HEK293T (cell line): ENCODE data around the gene RRP15.

Experiments
- CTCF ChIA-PET: fragments of 350-600 bp; formaldehyde crosslinking; extraction: SDS; loops from one replicate; lab custom pipeline; 2021; ENCODE audit warnings: antibody characterized with exemption, inconsistent platforms; lab: Yijun Ruan, JAX
- POLR2A ChIA-PET: fragments of 350-600 bp; formaldehyde crosslinking; extraction: SDS; loops from one replicate; lab custom pipeline; 2020; ENCODE audit warnings: antibody characterized with exemption, inconsistent platforms; lab: Yijun Ruan, JAX
- DNase-seq: peaks from one replicate; pipeline ENCODE4 v3.0.0; 2012; ENCODE audit warnings: mixed read lengths; ENCODE audit errors: extremely low spot score
- ARNT ChIP-seq: fragments of 450-650 bp; IDR thresholded peaks from 2 replicates; pipeline ENCODE4 v1.6.1; 2017; ENCODE audit warnings: mild to moderate bottlenecking
- BHLHE40 ChIP-seq: fragments of 450-650 bp; IDR thresholded peaks from 2 replicates; pipeline ENCODE4 v1.6.1; 2016; ENCODE audit warnings: mild to moderate bottlenecking, moderate library complexity, borderline replicate concordance
- CTBP1 ChIP-seq: fragments of 450-650 bp; IDR thresholded peaks from 2 replicates; pipeline ENCODE4 v1.6.1; 2016; ENCODE audit warnings: borderline replicate concordance
- ELF4 ChIP-seq: fragments of 450-650 bp; IDR thresholded peaks from 2 replicates; pipeline ENCODE4 v1.6.1; 2017; ENCODE audit warnings: antibody characterized with exemption
- FOXA1 ChIP-seq: fragments of 450-650 bp; IDR thresholded peaks from 2 replicates; pipeline ENCODE4 v1.6.1; 2016; ENCODE audit warnings: mild to moderate bottlenecking
- FOXK2 ChIP-seq: fragments of 450-650 bp; IDR thresholded peaks from 2 replicates; pipeline ENCODE4 v1.6.1; 2016; ENCODE audit warnings: mild to moderate bottlenecking
- FOXM1 ChIP-seq: fragments of 450-650 bp; IDR thresholded peaks from 2 replicates; pipeline ENCODE4 v1.6.1; 2017; ENCODE audit warnings: mild to moderate bottlenecking, borderline replicate concordance
- HDGF ChIP-seq: fragments of 450-650 bp; IDR thresholded peaks from 2 replicates; pipeline ENCODE4 v1.6.1; 2017; ENCODE audit warnings: antibody characterized with exemption, borderline replicate concordance
- L3MBTL2 ChIP-seq: fragments of 450-650 bp; conservative IDR thresholded peaks from 2 replicates; pipeline ENCODE4 v1.6.1; 2016; ENCODE audit warnings: mild to moderate bottlenecking
- LEF1 ChIP-seq: fragments of 450-650 bp; IDR thresholded peaks from 2 replicates; pipeline ENCODE4 v1.6.1; 2017; ENCODE audit warnings: mild to moderate bottlenecking, borderline replicate concordance
- NFRKB ChIP-seq: fragments of 450-650 bp; IDR thresholded peaks from 2 replicates; pipeline ENCODE4 v1.6.1; 2016; ENCODE audit warnings: mild to moderate bottlenecking, moderate library complexity
- PKNOX1 ChIP-seq: fragments of 450-650 bp; IDR thresholded peaks from 2 replicates; pipeline ENCODE4 v1.6.1; 2016
- SP1 ChIP-seq: fragments of 450-650 bp; IDR thresholded peaks from 2 replicates; pipeline ENCODE4 v1.6.1; 2017
- SUZ12 ChIP-seq: fragments of 450-650 bp; IDR thresholded peaks from 2 replicates; pipeline ENCODE4 v1.6.1; 2016; ENCODE audit warnings: mild to moderate bottlenecking
- TARDBP ChIP-seq: fragments of 450-650 bp; IDR thresholded peaks from 2 replicates; pipeline ENCODE4 v1.6.1; 2016
- ZNF384 ChIP-seq: fragments of 450-650 bp; IDR thresholded peaks from 2 replicates; pipeline ENCODE4 v1.6.1; 2016

Gene RRP15

GRCh38 chr1:218262259-218262658 lies 22.8 kb upstream of the RRP15 start:
- CTCF ChIA-PET, result no interaction called here

GRCh38 chr1:218266356-218266755 lies 18.7 kb upstream of the RRP15 start:
- TF ChIP-seq FOXM1, result no peak
- TF ChIP-seq SP1, result no peak
- no peak for TF ChIP-seq SUZ12
- TF ChIP-seq FOXK2, result no peak
- TF ChIP-seq LEF1, result no peak
- TF ChIP-seq HDGF, result no peak
- TF ChIP-seq ARNT, result no peak
- no peak for TF ChIP-seq ELF4
- CTCF ChIA-PET, result interaction anchor here (0.6 kb wide), 1 partner anchor 282 kb away, joined by 3 read pairs; no protein-coding TSS in a partner anchor
- POLR2A ChIA-PET, result no interaction called here
- no peak for DNase-seq

More at GRCh38 chr1:218262259-218262658, 22.8 kb upstream of the RRP15 start:
- POLR2A ChIA-PET, result no interaction called here
- DNase-seq, result no peak
- no peak for TF ChIP-seq BHLHE40
- no peak for TF ChIP-seq HDGF
- TF ChIP-seq FOXK2, result no peak

GRCh38 chr1:218272366-218272765 lies 12.7 kb upstream of the RRP15 start:
- no peak for DNase-seq
- ChIA-PET POLR2A (no interaction called here), CTCF (no interaction called here)
- no peak for TF ChIP-seq HDGF
- TF ChIP-seq ZNF384, result no peak
- TF ChIP-seq ELF4, result no peak
- no peak for TF ChIP-seq PKNOX1
- no peak for TF ChIP-seq LEF1
- no peak for TF ChIP-seq FOXM1
- TF ChIP-seq NFRKB, result no peak
- no peak for TF ChIP-seq TARDBP

DNA sequence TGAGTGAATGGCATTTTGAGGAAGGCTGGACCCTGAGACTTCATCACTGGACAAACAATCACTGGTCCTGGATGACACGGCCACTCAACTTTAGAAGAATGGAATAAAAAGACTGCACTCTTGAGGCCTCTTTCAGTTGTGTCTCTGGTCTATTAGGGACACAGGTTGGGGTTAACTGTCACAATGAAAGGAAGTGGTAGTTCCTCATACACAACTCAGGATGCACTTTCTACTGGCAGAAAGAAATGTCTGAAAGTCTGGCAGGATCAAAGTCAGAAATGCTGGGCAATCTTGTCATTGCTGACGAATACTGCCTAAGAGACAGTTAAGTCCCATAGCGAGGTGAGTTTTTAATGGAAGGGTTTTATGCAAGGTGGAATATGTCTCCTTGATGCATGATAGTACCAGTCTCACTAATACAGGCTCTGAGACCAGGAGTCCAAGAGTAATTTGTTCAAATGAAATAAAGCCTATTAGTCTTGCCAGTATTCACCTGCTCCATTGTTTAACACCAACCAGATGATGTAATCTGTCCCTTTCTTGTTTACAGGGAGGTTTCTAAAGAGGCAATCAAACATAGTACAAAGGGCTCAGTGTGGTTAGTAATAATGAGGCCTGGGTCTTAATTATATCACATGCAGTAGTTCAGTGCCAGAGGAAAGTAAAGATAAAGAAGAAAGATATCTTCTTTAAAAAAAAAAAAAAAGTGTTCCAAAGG lies 11.2 kb upstream of the RRP15 start:
- DNase-seq, result no peak
- no peak for TF ChIP-seq BHLHE40
- TF ChIP-seq SUZ12, result no peak
- TF ChIP-seq FOXK2, result no peak
- ChIA-PET CTCF (no interaction called here), POLR2A (no interaction called here)

GRCh38 chr1:218274511-218274910 lies 10.6 kb upstream of the RRP15 start:
- ChIA-PET CTCF (no interaction called here), POLR2A (no interaction called here)
- no peak for DNase-seq
- no peak for TF ChIP-seq ELF4
- no peak for TF ChIP-seq FOXK2
- no peak for TF ChIP-seq FOXA1
- TF ChIP-seq PKNOX1, result no peak
- TF ChIP-seq ZNF384, result no peak
- TF ChIP-seq CTBP1, result no peak
- no peak for TF ChIP-seq SUZ12
- TF ChIP-seq SP1, result no peak
- no peak for TF ChIP-seq L3MBTL2
- no peak for TF ChIP-seq HDGF
- TF ChIP-seq LEF1, result no peak

DNA sequence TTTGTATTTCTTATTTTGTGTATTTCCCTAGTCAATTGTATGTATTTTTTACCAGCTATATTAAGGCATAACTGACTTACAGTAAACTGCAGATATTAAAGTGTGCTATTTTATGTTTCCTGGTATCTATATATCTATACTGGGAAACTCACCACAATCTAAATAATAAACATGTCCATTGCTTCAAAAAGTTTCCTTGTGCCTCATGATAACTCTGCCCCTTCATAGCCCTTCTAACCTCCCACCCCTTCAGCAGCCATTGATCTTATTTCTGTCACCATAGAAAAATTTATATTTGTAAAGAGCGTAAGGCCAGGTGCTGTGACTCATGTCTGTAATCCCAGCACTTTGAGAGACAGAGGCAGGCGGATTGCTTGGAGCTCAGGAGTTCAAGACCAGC lies 9.3 kb upstream of the RRP15 start:
- ChIA-PET CTCF (no interaction called here), POLR2A (no interaction called here)
- DNase-seq, result no peak
- TF ChIP-seq ZNF384, result no peak
- no peak for TF ChIP-seq HDGF
- TF ChIP-seq SP1, result no peak
- no peak for TF ChIP-seq SUZ12
- no peak for TF ChIP-seq ARNT
- no peak for TF ChIP-seq PKNOX1
- no peak for TF ChIP-seq NFRKB
- no peak for TF ChIP-seq LEF1
- TF ChIP-seq TARDBP, result no peak

DNA sequence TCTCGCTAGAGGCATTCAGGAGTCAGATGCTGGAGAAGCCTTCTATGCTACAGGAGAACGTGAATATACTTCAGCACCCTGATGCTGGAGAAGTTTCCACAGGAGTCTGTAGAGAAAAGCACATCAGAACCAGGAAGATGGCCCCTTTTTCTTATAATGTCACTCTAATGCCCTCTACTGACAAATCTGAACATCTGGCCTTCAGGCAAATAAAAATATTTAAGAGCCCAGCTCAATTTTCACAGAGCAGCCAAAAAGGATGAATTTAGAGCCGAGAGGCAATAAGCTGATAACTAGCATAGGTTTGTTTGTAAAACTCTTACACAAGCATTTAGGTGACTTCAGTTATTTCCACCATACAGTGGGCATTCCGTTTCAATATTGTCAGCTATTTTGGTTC lies 3.8 kb upstream of the RRP15 start:
- DNase-seq, result no peak
- ChIA-PET CTCF (interaction anchor here (0.7 kb wide), 1 partner anchor 909 kb away, joined by 3 read pairs; no protein-coding TSS in a partner anchor), POLR2A (no interaction called here)
- TF ChIP-seq FOXM1 (no peak), ZNF384 (no peak), L3MBTL2 (no peak)
